ENCODE data around the gene LACTBL1.

DNA sequence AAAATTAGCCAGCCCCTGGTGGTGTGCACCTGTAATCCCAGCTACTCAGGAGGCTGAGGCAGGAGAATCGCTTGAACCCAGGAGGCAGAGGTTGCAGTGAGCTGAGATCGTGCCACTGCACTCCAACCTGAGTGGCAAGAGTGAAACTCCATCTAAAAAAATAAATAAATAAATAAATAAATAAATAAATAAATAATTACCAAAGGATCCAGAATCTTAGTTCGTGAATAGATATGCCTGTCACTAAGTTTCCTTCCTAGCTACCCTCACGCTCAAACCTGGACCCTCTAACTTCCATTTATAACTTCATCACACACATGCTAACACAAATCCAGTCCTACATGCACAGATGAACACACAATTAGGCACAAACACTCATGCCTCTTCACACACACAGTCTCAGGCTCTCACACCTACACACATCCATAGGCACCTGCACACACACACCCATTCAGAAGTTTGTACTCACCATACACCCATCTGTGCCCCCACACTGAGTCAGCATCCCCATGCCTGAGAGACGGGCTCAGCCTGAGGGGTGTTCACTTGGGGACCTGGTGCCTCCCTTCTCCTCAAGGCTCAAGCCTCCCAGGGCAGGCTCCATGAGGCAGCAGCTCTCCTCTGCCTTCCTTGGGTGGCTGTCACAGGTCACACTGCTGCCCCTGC lies 61.5 kb downstream of the LACTBL1 start:
- TF ChIP-seq, protein P1, sequence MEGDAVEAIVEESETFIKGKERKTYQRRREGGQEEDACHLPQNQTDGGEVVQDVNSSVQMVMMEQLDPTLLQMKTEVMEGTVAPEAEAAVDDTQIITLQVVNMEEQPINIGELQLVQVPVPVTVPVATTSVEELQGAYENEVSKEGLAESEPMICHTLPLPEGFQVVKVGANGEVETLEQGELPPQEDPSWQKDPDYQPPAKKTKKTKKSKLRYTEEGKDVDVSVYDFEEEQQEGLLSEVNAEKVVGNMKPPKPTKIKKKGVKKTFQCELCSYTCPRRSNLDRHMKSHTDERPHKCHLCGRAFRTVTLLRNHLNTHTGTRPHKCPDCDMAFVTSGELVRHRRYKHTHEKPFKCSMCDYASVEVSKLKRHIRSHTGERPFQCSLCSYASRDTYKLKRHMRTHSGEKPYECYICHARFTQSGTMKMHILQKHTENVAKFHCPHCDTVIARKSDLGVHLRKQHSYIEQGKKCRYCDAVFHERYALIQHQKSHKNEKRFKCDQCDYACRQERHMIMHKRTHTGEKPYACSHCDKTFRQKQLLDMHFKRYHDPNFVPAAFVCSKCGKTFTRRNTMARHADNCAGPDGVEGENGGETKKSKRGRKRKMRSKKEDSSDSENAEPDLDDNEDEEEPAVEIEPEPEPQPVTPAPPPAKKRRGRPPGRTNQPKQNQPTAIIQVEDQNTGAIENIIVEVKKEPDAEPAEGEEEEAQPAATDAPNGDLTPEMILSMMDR (IDR thresholded peaks at IDR 0.05; ENCODE audit: low read length), result no peak
- no peak for TF ChIP-seq EZH2 (optimal IDR thresholded peaks at IDR 0.05; ENCODE audit: low read depth, low read length)

Data from MM.1S (cell line).